WTC11 (cell line): ENCODE measurements around the gene ADGRB3. TPM values are rescaled to one million over a fixed set of nuclear protein-coding genes. Genes with fewer than 3 reads are reported as not detected.

ENCODE experiments used
- ATAC-seq: fragments of 200-7000 bp; cut with Tn5 transposase; 2 replicates; pipeline ENCODE4 v1.10.0; 2021; ENCODE audit warnings: mild to moderate bottlenecking, moderate library complexity
- CTCF ChIA-PET: fragments of 300-600 bp; sonication (Branson Sonifier 250); formaldehyde crosslinking; loops from one replicate; lab custom pipeline; 2021; ENCODE audit warnings: antibody characterized with exemption; lab: Charles Lee
- POLR2A ChIA-PET: fragments of 350-600 bp; sonication (Branson Sonifier 250); formaldehyde crosslinking; loops from one replicate; lab custom pipeline; 2021; ENCODE audit warnings: antibody characterized with exemption; lab: Charles Lee
- DNase-seq: peaks from one replicate; pipeline ENCODE4 v3.0.0; 2021; ENCODE audit warnings: low spot score
- H3K27ac Mint-ChIP-seq: 2 replicates; pipeline ENCODE4 v1.8.0; 2021; ENCODE audit warnings: mixed read lengths
- H3K27me3 Mint-ChIP-seq: 2 replicates; pipeline ENCODE4 v1.8.0; 2021; ENCODE audit warnings: low read depth, mild to moderate bottlenecking, moderate library complexity, mixed read lengths
- H3K36me3 Mint-ChIP-seq: 2 replicates; pipeline ENCODE4 v1.8.0; 2021; ENCODE audit warnings: mixed read lengths
- H3K4me1 Mint-ChIP-seq: 2 replicates; pipeline ENCODE4 v1.8.0; 2022; ENCODE audit warnings: mixed read lengths
- H3K4me3 Mint-ChIP-seq: 2 replicates; pipeline ENCODE4 v1.8.0; 2021; ENCODE audit warnings: mild to moderate bottlenecking, moderate library complexity, mixed read lengths
- H3K9me3 Mint-ChIP-seq: 2 replicates; pipeline ENCODE4 v1.8.0; 2021; ENCODE audit warnings: mixed read lengths
- CREB1 ChIP-seq: sonication (generic); formaldehyde crosslinking; IDR thresholded peaks from 2 replicates; pipeline ENCODE4 v1.8.0; 2023; ENCODE audit warnings: mild to moderate bottlenecking, missing genetic modification reagents
- GABPB1 ChIP-seq: sonication (generic); formaldehyde crosslinking; IDR thresholded peaks from 2 replicates; pipeline ENCODE4 v1.8.1; 2023; ENCODE audit warnings: mild to moderate bottlenecking, missing genetic modification reagents
- JUN ChIP-seq: sonication (generic); formaldehyde crosslinking; IDR thresholded peaks from 2 replicates; pipeline ENCODE4 v1.8.0; 2023; ENCODE audit warnings: mild to moderate bottlenecking, missing genetic modification reagents
- NFE2L1 ChIP-seq: sonication (generic); formaldehyde crosslinking; IDR thresholded peaks from 2 replicates; pipeline ENCODE4 v1.8.1; 2023; ENCODE audit warnings: missing genetic modification reagents
- NR3C1 ChIP-seq: sonication (generic); formaldehyde crosslinking; conservative IDR thresholded peaks from 2 replicates; pipeline ENCODE4 v1.8.1; 2023; ENCODE audit warnings: low read depth, mild to moderate bottlenecking, missing genetic modification reagents
- OVOL2 ChIP-seq: fragments of 250-450 bp; sonication (Bioruptor Pico); IDR thresholded peaks from 2 replicates; pipeline ENCODE4 v1.9.0; 2021; ENCODE audit warnings: mild to moderate bottlenecking, borderline replicate concordance
- PRRX2 ChIP-seq: fragments of 250-450 bp; sonication (Bioruptor Pico); IDR thresholded peaks from 2 replicates; pipeline ENCODE4 v1.8.0; 2021; ENCODE audit warnings: mild to moderate bottlenecking
- RORB ChIP-seq: fragments of 250-450 bp; sonication (Bioruptor Pico); IDR thresholded peaks from 2 replicates; pipeline ENCODE4 v1.9.0; 2021; ENCODE audit warnings: mild to moderate bottlenecking
- TCF7 ChIP-seq: sonication (generic); formaldehyde crosslinking; IDR thresholded peaks from 2 replicates; pipeline ENCODE4 v1.8.0; 2022; ENCODE audit warnings: mild to moderate bottlenecking, low read depth, missing genetic modification reagents, moderate library complexity
- TEAD1 ChIP-seq: sonication (generic); formaldehyde crosslinking; IDR thresholded peaks from 2 replicates; pipeline ENCODE4 v1.8.0; 2022; ENCODE audit warnings: mild to moderate bottlenecking, missing genetic modification reagents
- TEAD4 ChIP-seq: sonication (generic); formaldehyde crosslinking; IDR thresholded peaks from 2 replicates; pipeline ENCODE4 v1.8.0; 2022; ENCODE audit warnings: mild to moderate bottlenecking, missing genetic modification reagents
- ZNF219 ChIP-seq: sonication (generic); formaldehyde crosslinking; IDR thresholded peaks from 2 replicates; pipeline ENCODE4 v1.8.0; 2023; ENCODE audit warnings: missing genetic modification reagents, mild to moderate bottlenecking, borderline replicate concordance
- ZNF263 ChIP-seq: sonication (generic); formaldehyde crosslinking; IDR thresholded peaks from 2 replicates; pipeline ENCODE4 v1.8.1; 2022; ENCODE audit warnings: low read depth, mild to moderate bottlenecking, moderate library complexity, missing genetic modification reagents
- ZNF396 ChIP-seq: fragments of 250-450 bp; sonication (Bioruptor Pico); IDR thresholded peaks from 2 replicates; pipeline ENCODE4 v1.8.0; 2021; ENCODE audit warnings: mild to moderate bottlenecking, moderate library complexity, borderline replicate concordance
- total RNA-seq: library from RNA; stranded (reverse); gene quantifications from 3 replicates; pipeline ENCODE4 v1.2.3, GENCODE V29; 2021
- TF ChIP-seq, protein P1 (sequence below): sonication (generic); formaldehyde crosslinking; IDR thresholded peaks from 2 replicates; pipeline ENCODE4 v1.8.0; 2022; ENCODE audit warnings: mild to moderate bottlenecking, missing genetic modification reagents
- TF ChIP-seq, protein P2 (sequence below): fragments of 250-450 bp; sonication (Bioruptor Pico); IDR thresholded peaks from 2 replicates; pipeline ENCODE4 v1.9.0; 2021; ENCODE audit warnings: mild to moderate bottlenecking, borderline replicate concordance
- TF ChIP-seq, protein P3 (sequence below): sonication (generic); formaldehyde crosslinking; conservative IDR thresholded peaks from 2 replicates; pipeline ENCODE4 v1.8.1; 2023; ENCODE audit warnings: mild to moderate bottlenecking, low read depth, missing genetic modification reagents, moderate library complexity
- TF ChIP-seq, protein P4 (sequence below): fragments of 250-450 bp; sonication (Bioruptor Pico); IDR thresholded peaks from 2 replicates; pipeline ENCODE4 v2.1.2; 2022; ENCODE audit warnings: mild to moderate bottlenecking, moderate library complexity
- TF ChIP-seq, protein P5 (sequence below): sonication (generic); formaldehyde crosslinking; IDR thresholded peaks from 2 replicates; pipeline ENCODE4 v1.8.0; 2022; ENCODE audit warnings: mild to moderate bottlenecking, missing genetic modification reagents
- TF ChIP-seq, protein P6 (sequence below): sonication (generic); formaldehyde crosslinking; IDR thresholded peaks from 2 replicates; pipeline ENCODE4 v1.8.1; 2022; ENCODE audit warnings: low read depth, missing genetic modification reagents, borderline replicate concordance
- TF ChIP-seq, protein P7 (sequence below): sonication (generic); formaldehyde crosslinking; IDR thresholded peaks from 2 replicates; pipeline ENCODE4 v1.8.0; 2022; ENCODE audit warnings: mild to moderate bottlenecking, missing genetic modification reagents
- TF ChIP-seq, protein P8 (sequence below): fragments of 250-450 bp; sonication (Bioruptor Pico); IDR thresholded peaks from 2 replicates; pipeline ENCODE4 v1.9.0; 2021; ENCODE audit warnings: mild to moderate bottlenecking

Gene ADGRB3
- total RNA-seq, 1 experiment from 2014 or later, result 1.9 TPM

DNA sequence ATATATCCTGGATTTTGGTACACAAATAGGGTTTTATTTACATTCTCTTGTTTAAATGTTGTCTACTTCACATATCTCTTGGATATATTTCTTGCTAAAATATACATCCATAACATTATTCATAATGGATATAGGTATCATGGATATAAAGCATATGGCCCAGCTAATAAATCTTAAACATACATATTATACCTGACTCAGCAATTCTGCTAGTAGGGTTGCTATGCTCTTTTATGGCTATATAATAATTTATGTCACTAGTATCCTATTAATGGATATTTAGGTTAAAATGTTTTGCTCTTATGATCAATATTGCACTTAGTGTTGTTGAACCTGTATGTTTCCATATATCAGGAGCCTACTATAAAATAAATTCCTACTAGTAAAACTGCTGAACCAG, 786.2 kb downstream of the ADGRB3 start (continued):
- TF ChIP-seq, protein P1, sequence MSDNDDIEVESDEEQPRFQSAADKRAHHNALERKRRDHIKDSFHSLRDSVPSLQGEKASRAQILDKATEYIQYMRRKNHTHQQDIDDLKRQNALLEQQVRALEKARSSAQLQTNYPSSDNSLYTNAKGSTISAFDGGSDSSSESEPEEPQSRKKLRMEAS, result no peak
- TF ChIP-seq TEAD4 (CRISPR knock-in tag) (no peak), TCF7 (CRISPR knock-in tag) (no peak), NR3C1 (CRISPR knock-in tag) (no peak), CREB1 (CRISPR knock-in tag) (no peak)
- TF ChIP-seq, protein P2, sequence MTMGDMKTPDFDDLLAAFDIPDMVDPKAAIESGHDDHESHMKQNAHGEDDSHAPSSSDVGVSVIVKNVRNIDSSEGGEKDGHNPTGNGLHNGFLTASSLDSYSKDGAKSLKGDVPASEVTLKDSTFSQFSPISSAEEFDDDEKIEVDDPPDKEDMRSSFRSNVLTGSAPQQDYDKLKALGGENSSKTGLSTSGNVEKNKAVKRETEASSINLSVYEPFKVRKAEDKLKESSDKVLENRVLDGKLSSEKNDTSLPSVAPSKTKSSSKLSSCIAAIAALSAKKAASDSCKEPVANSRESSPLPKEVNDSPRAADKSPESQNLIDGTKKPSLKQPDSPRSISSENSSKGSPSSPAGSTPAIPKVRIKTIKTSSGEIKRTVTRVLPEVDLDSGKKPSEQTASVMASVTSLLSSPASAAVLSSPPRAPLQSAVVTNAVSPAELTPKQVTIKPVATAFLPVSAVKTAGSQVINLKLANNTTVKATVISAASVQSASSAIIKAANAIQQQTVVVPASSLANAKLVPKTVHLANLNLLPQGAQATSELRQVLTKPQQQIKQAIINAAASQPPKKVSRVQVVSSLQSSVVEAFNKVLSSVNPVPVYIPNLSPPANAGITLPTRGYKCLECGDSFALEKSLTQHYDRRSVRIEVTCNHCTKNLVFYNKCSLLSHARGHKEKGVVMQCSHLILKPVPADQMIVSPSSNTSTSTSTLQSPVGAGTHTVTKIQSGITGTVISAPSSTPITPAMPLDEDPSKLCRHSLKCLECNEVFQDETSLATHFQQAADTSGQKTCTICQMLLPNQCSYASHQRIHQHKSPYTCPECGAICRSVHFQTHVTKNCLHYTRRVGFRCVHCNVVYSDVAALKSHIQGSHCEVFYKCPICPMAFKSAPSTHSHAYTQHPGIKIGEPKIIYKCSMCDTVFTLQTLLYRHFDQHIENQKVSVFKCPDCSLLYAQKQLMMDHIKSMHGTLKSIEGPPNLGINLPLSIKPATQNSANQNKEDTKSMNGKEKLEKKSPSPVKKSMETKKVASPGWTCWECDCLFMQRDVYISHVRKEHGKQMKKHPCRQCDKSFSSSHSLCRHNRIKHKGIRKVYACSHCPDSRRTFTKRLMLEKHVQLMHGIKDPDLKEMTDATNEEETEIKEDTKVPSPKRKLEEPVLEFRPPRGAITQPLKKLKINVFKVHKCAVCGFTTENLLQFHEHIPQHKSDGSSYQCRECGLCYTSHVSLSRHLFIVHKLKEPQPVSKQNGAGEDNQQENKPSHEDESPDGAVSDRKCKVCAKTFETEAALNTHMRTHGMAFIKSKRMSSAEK (CRISPR knock-in tag), result no peak

DNA sequence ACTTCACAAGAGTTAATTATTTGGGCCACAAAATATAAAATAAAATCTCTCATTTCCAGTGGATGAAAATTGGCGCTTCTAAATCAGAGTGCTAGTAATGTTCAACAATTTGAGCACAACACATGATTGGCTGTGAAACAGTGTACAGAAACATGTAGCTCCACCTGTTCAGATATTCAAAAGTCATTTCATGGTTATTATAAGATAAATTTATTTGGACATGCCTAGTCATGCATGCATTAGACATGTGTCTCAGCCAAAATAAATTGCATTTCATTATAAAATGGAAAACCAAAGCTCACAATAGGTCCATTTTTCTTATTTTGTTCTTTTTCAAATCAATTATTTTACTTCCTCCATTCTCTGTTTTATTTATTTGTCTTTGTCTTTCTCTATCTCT, 786.9 kb downstream of the ADGRB3 start:
- TF ChIP-seq TEAD1 (CRISPR knock-in tag) (no peak), CREB1 (CRISPR knock-in tag) (no peak)
- TF ChIP-seq, protein P3, sequence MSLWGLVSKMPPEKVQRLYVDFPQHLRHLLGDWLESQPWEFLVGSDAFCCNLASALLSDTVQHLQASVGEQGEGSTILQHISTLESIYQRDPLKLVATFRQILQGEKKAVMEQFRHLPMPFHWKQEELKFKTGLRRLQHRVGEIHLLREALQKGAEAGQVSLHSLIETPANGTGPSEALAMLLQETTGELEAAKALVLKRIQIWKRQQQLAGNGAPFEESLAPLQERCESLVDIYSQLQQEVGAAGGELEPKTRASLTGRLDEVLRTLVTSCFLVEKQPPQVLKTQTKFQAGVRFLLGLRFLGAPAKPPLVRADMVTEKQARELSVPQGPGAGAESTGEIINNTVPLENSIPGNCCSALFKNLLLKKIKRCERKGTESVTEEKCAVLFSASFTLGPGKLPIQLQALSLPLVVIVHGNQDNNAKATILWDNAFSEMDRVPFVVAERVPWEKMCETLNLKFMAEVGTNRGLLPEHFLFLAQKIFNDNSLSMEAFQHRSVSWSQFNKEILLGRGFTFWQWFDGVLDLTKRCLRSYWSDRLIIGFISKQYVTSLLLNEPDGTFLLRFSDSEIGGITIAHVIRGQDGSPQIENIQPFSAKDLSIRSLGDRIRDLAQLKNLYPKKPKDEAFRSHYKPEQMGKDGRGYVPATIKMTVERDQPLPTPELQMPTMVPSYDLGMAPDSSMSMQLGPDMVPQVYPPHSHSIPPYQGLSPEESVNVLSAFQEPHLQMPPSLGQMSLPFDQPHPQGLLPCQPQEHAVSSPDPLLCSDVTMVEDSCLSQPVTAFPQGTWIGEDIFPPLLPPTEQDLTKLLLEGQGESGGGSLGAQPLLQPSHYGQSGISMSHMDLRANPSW (CRISPR knock-in tag), result no peak
- TF ChIP-seq, protein P4, sequence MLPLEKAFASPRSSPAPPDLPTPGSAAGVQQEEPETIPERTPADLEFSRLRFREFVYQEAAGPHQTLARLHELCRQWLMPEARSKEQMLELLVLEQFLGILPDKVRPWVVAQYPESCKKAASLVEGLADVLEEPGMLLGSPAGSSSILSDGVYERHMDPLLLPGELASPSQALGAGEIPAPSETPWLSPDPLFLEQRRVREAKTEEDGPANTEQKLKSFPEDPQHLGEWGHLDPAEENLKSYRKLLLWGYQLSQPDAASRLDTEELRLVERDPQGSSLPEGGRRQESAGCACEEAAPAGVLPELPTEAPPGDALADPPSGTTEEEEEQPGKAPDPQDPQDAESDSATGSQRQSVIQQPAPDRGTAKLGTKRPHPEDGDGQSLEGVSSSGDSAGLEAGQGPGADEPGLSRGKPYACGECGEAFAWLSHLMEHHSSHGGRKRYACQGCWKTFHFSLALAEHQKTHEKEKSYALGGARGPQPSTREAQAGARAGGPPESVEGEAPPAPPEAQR (CRISPR knock-in tag), result no peak
- TF ChIP-seq, protein P5, sequence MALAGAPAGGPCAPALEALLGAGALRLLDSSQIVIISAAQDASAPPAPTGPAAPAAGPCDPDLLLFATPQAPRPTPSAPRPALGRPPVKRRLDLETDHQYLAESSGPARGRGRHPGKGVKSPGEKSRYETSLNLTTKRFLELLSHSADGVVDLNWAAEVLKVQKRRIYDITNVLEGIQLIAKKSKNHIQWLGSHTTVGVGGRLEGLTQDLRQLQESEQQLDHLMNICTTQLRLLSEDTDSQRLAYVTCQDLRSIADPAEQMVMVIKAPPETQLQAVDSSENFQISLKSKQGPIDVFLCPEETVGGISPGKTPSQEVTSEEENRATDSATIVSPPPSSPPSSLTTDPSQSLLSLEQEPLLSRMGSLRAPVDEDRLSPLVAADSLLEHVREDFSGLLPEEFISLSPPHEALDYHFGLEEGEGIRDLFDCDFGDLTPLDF (CRISPR knock-in tag), result no peak
- TF ChIP-seq, protein P6, sequence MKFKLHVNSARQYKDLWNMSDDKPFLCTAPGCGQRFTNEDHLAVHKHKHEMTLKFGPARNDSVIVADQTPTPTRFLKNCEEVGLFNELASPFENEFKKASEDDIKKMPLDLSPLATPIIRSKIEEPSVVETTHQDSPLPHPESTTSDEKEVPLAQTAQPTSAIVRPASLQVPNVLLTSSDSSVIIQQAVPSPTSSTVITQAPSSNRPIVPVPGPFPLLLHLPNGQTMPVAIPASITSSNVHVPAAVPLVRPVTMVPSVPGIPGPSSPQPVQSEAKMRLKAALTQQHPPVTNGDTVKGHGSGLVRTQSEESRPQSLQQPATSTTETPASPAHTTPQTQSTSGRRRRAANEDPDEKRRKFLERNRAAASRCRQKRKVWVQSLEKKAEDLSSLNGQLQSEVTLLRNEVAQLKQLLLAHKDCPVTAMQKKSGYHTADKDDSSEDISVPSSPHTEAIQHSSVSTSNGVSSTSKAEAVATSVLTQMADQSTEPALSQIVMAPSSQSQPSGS (CRISPR knock-in tag), result no peak
- H3K27me3 Mint-ChIP-seq, result no peaks in the 10 kb centered on the region
- H3K9me3 Mint-ChIP-seq, result no peaks in the 10 kb centered on the region
- H3K4me3 Mint-ChIP-seq, result no peak overlapping the region
- no peaks in the 10 kb centered on the region for H3K36me3 Mint-ChIP-seq
- ChIA-PET CTCF (no interaction called here), POLR2A (no interaction called here)
- H3K4me1 Mint-ChIP-seq, result peaks cover 12% of the 10 kb centered on the region; the same call in 1 of the 2 replicates
- DNase-seq (no peak), ATAC-seq (no peak)
- no peak overlapping the region for H3K27ac Mint-ChIP-seq

DNA sequence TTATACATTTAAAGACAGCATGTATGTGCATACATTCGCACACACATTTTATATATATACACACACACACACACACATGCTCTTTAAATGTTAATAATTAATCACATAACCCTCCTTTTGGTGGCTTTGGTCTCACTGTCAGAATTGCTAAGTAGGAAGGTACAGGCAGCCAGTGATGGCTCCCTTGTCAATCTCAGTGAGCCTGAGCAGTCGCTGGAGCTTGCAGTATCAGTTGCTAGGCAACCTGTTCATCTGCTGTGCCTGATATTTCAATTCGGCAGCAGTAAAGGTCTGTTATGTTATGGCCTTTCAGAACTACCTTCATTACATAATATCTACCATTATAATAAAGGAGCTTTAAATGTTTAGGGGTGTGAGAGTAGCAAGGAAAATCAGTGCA, 787.4 kb downstream of the ADGRB3 start:
- ATAC-seq (no peak), DNase-seq (no peak)
- H3K4me1 Mint-ChIP-seq, result peaks cover 12% of the 10 kb centered on the region; the same call in 1 of the 2 replicates
- no peaks in the 10 kb centered on the region for H3K36me3 Mint-ChIP-seq
- ChIA-PET POLR2A (no interaction called here), CTCF (no interaction called here)
- H3K9me3 Mint-ChIP-seq, result no peaks in the 10 kb centered on the region
- no peak overlapping the region for H3K27ac Mint-ChIP-seq
- no peaks in the 10 kb centered on the region for H3K27me3 Mint-ChIP-seq
- H3K4me3 Mint-ChIP-seq, result no peak overlapping the region
- TF ChIP-seq CREB1 (CRISPR knock-in tag) (no peak), ZNF219 (CRISPR knock-in tag) (no peak), NFE2L1 (CRISPR knock-in tag) (no peak), ZNF396 (CRISPR knock-in tag) (no peak), OVOL2 (CRISPR knock-in tag) (no peak), PRRX2 (CRISPR knock-in tag) (no peak), JUN (CRISPR knock-in tag) (no peak), GABPB1 (CRISPR knock-in tag) (no peak), RORB (no peak), ZNF263 (CRISPR knock-in tag) (no peak)
- TF ChIP-seq, protein P7, sequence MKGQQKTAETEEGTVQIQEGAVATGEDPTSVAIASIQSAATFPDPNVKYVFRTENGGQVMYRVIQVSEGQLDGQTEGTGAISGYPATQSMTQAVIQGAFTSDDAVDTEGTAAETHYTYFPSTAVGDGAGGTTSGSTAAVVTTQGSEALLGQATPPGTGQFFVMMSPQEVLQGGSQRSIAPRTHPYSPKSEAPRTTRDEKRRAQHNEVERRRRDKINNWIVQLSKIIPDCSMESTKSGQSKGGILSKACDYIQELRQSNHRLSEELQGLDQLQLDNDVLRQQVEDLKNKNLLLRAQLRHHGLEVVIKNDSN (CRISPR knock-in tag), result no peak
- TF ChIP-seq, protein P8, sequence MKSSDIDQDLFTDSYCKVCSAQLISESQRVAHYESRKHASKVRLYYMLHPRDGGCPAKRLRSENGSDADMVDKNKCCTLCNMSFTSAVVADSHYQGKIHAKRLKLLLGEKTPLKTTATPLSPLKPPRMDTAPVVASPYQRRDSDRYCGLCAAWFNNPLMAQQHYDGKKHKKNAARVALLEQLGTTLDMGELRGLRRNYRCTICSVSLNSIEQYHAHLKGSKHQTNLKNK (CRISPR knock-in tag), result no peak
